Esophagus squamous epithelium (tissue), 4 donors: ENCODE data around the gene ME2.

Source experiments
- POLR2A ChIP-seq, 4 donors: fragments of 450-650 bp; IDR thresholded peaks; one replicate each; pipeline ENCODE4 v1.6.1; 2017; ENCODE audit warnings: antibody characterized with exemption in 4 of 4, mild to moderate bottlenecking in 4 of 4, moderate library complexity in 3 of 4
- TF ChIP-seq, protein P1 (sequence below), 6 experiments: fragments of 450-650 bp in 4 of 6; fragments of 200-600 bp in 2 of 6; sonication (generic) in 2 of 6; IDR thresholded peaks; one replicate each; pipeline ENCODE4 v1.5.1; 2016 to 2019; ENCODE audit warnings: antibody characterized with exemption in 6 of 6, mild to moderate bottlenecking in 4 of 6, moderate library complexity in 4 of 6

DNA sequence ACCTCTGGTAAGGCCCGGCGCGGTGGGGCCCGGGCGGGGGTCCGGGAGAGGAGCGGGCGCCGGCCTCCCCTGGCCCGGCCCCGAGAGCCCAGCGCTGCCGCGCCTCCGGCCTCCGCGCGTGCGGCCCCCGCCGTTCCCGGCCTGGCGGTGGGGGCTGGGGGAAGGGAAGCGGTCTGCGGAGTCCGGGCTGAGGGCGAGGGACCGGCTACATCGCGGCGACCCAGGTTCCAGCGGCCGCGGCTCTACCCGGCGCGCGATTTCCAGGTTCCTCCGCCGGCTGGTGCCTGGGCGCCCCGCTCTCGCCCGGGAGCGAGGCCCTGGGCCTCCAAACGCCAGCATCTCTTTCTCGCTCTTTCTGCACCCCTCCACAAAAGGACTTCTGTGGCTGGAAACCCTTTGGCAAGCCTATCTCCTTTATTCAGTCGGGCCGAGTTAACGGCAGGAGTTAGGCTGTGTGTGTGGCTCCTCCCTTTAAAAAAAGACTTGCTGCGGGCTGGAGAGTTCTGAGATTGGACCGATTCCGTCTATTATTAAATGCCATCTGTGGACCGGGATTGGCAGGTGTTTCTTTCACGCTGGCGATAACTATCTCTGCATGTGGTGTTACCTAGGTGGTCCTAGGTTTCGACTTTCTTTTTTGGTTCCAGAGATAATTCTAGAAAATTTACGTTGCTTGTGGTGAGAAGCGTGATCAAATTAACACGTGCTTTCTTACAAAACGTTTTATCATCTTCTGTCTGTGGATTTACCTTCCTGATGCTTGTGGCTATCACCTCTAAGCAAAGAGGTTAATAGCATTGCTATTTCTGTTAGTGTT, 592 bp downstream of the ME2 start:
- TF ChIP-seq POLR2A (IDR thresholded peaks at IDR 0.05), result no peak
- TF ChIP-seq, protein P1, sequence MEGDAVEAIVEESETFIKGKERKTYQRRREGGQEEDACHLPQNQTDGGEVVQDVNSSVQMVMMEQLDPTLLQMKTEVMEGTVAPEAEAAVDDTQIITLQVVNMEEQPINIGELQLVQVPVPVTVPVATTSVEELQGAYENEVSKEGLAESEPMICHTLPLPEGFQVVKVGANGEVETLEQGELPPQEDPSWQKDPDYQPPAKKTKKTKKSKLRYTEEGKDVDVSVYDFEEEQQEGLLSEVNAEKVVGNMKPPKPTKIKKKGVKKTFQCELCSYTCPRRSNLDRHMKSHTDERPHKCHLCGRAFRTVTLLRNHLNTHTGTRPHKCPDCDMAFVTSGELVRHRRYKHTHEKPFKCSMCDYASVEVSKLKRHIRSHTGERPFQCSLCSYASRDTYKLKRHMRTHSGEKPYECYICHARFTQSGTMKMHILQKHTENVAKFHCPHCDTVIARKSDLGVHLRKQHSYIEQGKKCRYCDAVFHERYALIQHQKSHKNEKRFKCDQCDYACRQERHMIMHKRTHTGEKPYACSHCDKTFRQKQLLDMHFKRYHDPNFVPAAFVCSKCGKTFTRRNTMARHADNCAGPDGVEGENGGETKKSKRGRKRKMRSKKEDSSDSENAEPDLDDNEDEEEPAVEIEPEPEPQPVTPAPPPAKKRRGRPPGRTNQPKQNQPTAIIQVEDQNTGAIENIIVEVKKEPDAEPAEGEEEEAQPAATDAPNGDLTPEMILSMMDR (IDR thresholded peaks at IDR 0.05), result no peak
